Measurements from ENCODE around the gene SERPINI1. TPM values are rescaled to one million over a fixed set of nuclear protein-coding genes. Genes with fewer than 3 reads are reported as not detected.

The SERPINI1 gene
- total RNA-seq, 1 experiment from 2014 or later: 0.30 TPM

DNA sequence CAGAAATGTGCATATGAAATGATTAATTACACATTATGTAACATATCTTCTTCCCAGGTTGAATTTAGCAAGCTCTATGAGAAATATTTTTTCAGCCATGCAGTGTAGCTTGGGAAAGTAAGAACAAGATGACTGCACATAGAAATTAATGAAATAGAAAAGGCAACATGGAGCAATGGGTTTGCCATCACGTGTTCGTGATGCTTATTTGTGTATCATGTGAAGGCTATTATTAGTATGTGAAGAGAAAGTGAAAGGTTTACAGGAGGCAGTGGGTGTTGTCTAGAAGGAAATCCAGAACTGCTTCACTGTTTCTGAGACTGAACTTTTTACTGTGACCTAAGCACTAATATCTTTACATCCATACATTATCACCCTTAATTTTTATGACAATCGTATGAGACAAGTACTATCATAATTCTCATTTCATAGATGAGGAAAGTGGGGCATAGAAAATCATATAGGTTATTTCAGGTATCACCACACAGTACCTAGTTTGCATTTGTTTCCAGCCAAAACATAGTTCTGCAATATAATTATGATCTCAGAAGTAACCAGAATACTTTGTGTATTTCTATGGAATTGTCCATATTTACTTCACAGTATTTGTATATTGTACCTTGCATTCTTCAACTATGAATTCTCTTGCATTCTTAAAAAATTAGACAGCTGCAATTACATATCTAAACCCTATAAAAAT lies 14.9 kb downstream of the SERPINI1 start:
- TF ChIP-seq, protein P1, sequence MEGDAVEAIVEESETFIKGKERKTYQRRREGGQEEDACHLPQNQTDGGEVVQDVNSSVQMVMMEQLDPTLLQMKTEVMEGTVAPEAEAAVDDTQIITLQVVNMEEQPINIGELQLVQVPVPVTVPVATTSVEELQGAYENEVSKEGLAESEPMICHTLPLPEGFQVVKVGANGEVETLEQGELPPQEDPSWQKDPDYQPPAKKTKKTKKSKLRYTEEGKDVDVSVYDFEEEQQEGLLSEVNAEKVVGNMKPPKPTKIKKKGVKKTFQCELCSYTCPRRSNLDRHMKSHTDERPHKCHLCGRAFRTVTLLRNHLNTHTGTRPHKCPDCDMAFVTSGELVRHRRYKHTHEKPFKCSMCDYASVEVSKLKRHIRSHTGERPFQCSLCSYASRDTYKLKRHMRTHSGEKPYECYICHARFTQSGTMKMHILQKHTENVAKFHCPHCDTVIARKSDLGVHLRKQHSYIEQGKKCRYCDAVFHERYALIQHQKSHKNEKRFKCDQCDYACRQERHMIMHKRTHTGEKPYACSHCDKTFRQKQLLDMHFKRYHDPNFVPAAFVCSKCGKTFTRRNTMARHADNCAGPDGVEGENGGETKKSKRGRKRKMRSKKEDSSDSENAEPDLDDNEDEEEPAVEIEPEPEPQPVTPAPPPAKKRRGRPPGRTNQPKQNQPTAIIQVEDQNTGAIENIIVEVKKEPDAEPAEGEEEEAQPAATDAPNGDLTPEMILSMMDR (conservative IDR thresholded peaks at IDR 0.05; ENCODE audit: low read depth, low read length): no peak
- TF ChIP-seq EZH2 (IDR thresholded peaks at IDR 0.05; ENCODE audit: borderline replicate concordance, low read depth, low read length, poor library complexity, severe bottlenecking): no peak
- intact Hi-C loops (cut with micrococcal nuclease; ENCODE audit: unreplicated experiment): no loop called here
- no TSS peak for BruUV-seq (replicated peaks)
- ChIA-PET POLR2A (ENCODE audit: low non-redundant PET) (no interaction called here), CTCF (no interaction called here)
- no peaks in the 10 kb centered on the region for H3K27me3 ChIP-seq (replicated peaks; ENCODE audit: insufficient read depth, low read depth, low read length, poor library complexity)
- no peak for DNase-seq (ENCODE audit: low spot score)
- H3K36me3 ChIP-seq (ENCODE audit: insufficient read depth, low read length, poor library complexity, severe bottlenecking): no peaks in the 10 kb centered on the region
- H3K4me1 ChIP-seq (ENCODE audit: insufficient read depth, low read length, poor library complexity, severe bottlenecking): no peaks in the 10 kb centered on the region
- H3K4me3 ChIP-seq (ENCODE audit: low read depth, low read length, poor library complexity, severe bottlenecking): no peak overlapping the region
- H3K9me3 ChIP-seq (ENCODE audit: low read depth, low read length, poor library complexity, severe bottlenecking): no peaks in the 10 kb centered on the region
- H3K27ac ChIP-seq (ENCODE audit: low read depth, low read length, poor library complexity, severe bottlenecking): no peak overlapping the region

DNA sequence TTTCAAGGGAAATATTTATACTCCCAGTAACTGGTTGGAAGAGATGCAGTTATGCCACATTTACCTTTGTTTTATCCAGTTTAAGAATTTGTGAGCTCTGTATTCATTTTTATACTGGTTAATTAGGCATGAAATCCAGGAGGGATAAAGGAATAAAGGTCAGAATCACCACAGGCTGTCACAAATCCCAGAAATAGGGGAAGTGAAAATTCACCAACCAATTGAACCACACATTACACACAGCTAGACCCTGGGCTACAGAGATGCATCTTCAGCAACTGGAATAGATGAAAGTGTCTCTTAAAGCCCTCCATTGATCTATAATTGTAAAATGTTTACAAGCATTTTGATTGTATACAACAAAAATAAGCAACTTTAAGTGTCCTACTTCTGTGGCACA lies 18.5 kb downstream of the SERPINI1 start:
- DNase-seq (ENCODE audit: low spot score): no peak
- no peaks in the 10 kb centered on the region for H3K36me3 ChIP-seq (ENCODE audit: insufficient read depth, low read length, poor library complexity, severe bottlenecking)
- H3K27me3 ChIP-seq (replicated peaks; ENCODE audit: insufficient read depth, low read depth, low read length, poor library complexity): no peaks in the 10 kb centered on the region
- H3K4me3 ChIP-seq (ENCODE audit: low read depth, low read length, poor library complexity, severe bottlenecking): no peak overlapping the region
- CTCF ChIA-PET: no interaction called here
- TF ChIP-seq, protein P1 (conservative IDR thresholded peaks at IDR 0.05; ENCODE audit: low read depth, low read length): no peak
- TF ChIP-seq EZH2 (IDR thresholded peaks at IDR 0.05; ENCODE audit: borderline replicate concordance, low read depth, low read length, poor library complexity, severe bottlenecking): no peak
- intact Hi-C loops (cut with micrococcal nuclease; ENCODE audit: unreplicated experiment): no loop called here
- no peaks in the 10 kb centered on the region for H3K9me3 ChIP-seq (ENCODE audit: low read depth, low read length, poor library complexity, severe bottlenecking)
- H3K27ac ChIP-seq (ENCODE audit: low read depth, low read length, poor library complexity, severe bottlenecking): no peak overlapping the region
- BruUV-seq (replicated peaks): no TSS peak
- POLR2A ChIA-PET (ENCODE audit: low non-redundant PET): no interaction called here
- no peaks in the 10 kb centered on the region for H3K4me1 ChIP-seq (ENCODE audit: insufficient read depth, low read length, poor library complexity, severe bottlenecking)

DNA sequence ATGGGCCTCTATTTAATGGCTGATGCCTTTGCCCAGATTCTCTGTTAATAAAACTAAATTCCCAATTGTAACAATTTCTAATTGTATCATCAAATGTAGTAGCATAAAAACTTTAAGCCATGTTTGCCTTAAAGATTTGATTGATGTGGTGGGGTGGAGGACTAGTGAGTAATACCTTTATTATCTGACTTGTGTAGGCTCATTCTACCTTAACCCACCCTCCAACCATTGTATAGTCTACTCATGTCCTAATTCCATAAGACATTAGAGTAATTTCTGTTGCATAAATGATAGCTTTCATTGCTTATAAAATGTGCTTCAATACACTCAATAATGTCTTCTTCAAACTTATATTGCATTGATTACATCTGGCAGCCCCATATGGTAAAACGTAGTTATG lies 25.8 kb downstream of the SERPINI1 start:
- Histone ChIP-seq H3K4me3 (ENCODE audit: low read depth, low read length, poor library complexity, severe bottlenecking) (no peak overlapping the region), H3K36me3 (ENCODE audit: insufficient read depth, low read length, poor library complexity, severe bottlenecking) (no peaks in the 10 kb centered on the region), H3K4me1 (ENCODE audit: insufficient read depth, low read length, poor library complexity, severe bottlenecking) (no peaks in the 10 kb centered on the region), H3K27me3 (replicated peaks; ENCODE audit: insufficient read depth, low read depth, low read length, poor library complexity) (no peaks in the 10 kb centered on the region), H3K9me3 (ENCODE audit: low read depth, low read length, poor library complexity, severe bottlenecking) (no peaks in the 10 kb centered on the region), H3K27ac (ENCODE audit: low read depth, low read length, poor library complexity, severe bottlenecking) (no peak overlapping the region)
- POLR2A ChIA-PET (ENCODE audit: low non-redundant PET): no interaction called here
- TF ChIP-seq, protein P1 (conservative IDR thresholded peaks at IDR 0.05; ENCODE audit: low read depth, low read length): no peak
- no peak for DNase-seq (ENCODE audit: low spot score)
- CTCF ChIA-PET: no interaction called here
- BruUV-seq (replicated peaks): no TSS peak
- intact Hi-C loops (cut with micrococcal nuclease; ENCODE audit: unreplicated experiment): no loop called here

Measured in A673 (cell line).